ENCODE results near the gene NRXN3. TPM values are rescaled to one million over a fixed set of nuclear protein-coding genes. Genes with fewer than 3 reads are reported as not detected.

NRXN3 gene
- total RNA-seq, 1 experiment from 2014 or later, result not detected

- TF ChIP-seq EZH2 (IDR thresholded peaks at IDR 0.05; ENCODE audit: low read depth), result no peak
- TF ChIP-seq CTCF (conservative IDR thresholded peaks at IDR 0.05), result no peak
- Histone ChIP-seq H3K4me3 (no peak overlapping the region), H2AFZ (no peak overlapping the region), H3K27me3 (ENCODE audit: insufficient read depth, low read depth) (peaks cover 14% of the 10 kb centered on the region), H3K4me2 (no peak overlapping the region), H3K4me1 (replicated peaks; ENCODE audit: insufficient read depth) (no peaks in the 10 kb centered on the region), H3K36me3 (ENCODE audit: low read depth) (no peaks in the 10 kb centered on the region), H4K20me1 (ENCODE audit: insufficient read depth) (no peaks in the 10 kb centered on the region), H3K9me3 (ENCODE audit: insufficient read depth, low read depth) (no peaks in the 10 kb centered on the region), H3K9me2 (ENCODE audit: insufficient read depth) (no peaks in the 10 kb centered on the region), H3K27ac (no peak overlapping the region), H3K79me2 (ENCODE audit: low read depth) (no peaks in the 10 kb centered on the region), H3F3A (ENCODE audit: insufficient read depth, low read depth) (no peaks in the 10 kb centered on the region)
- intact Hi-C loops (cut with micrococcal nuclease; ENCODE audit: unreplicated experiment), result no loop called here
- ChIA-PET POLR2A (ENCODE audit: unreplicated experiment) (no interaction called here), CTCF (no interaction called here)
- no TSS peak for BruUV-seq (replicated peaks)
- DNase-seq, result no peak
These were observed 594.5 kb downstream of the NRXN3 start for GRCh38 chr14:78764645-78765044.

GRCh38 chr14:78767436-78767835 lies 597.3 kb downstream of the NRXN3 start:
- no peaks in the 10 kb centered on the region for H3K9me3 ChIP-seq (ENCODE audit: insufficient read depth, low read depth)
- no peak for TF ChIP-seq EZH2 (IDR thresholded peaks at IDR 0.05; ENCODE audit: low read depth)
- TF ChIP-seq CTCF (conservative IDR thresholded peaks at IDR 0.05), result no peak
- ChIA-PET POLR2A (ENCODE audit: unreplicated experiment) (no interaction called here), CTCF (no interaction called here)
- no peaks in the 10 kb centered on the region for H3K79me2 ChIP-seq (ENCODE audit: low read depth)
- no peak for DNase-seq
- no TSS peak for BruUV-seq (replicated peaks)
- H3K4me3 ChIP-seq, result no peak overlapping the region
- H3K9me2 ChIP-seq (ENCODE audit: insufficient read depth), result no peaks in the 10 kb centered on the region
- no peaks in the 10 kb centered on the region for H3K4me1 ChIP-seq (replicated peaks; ENCODE audit: insufficient read depth)
- intact Hi-C loops (cut with micrococcal nuclease; ENCODE audit: unreplicated experiment), result no loop called here
- no peaks in the 10 kb centered on the region for H3K36me3 ChIP-seq (ENCODE audit: low read depth)
- H3K4me2 ChIP-seq, result no peak overlapping the region
- H2AFZ ChIP-seq, result no peak overlapping the region
- H3K27me3 ChIP-seq (ENCODE audit: insufficient read depth, low read depth), result no peaks in the 10 kb centered on the region; the same call in 1 of the 2 replicates
- H4K20me1 ChIP-seq (ENCODE audit: insufficient read depth), result no peaks in the 10 kb centered on the region
- no peaks in the 10 kb centered on the region for H3F3A ChIP-seq (ENCODE audit: insufficient read depth, low read depth)
- no peak overlapping the region for H3K27ac ChIP-seq

GRCh38 chr14:78782551-78782950 lies 612.4 kb downstream of the NRXN3 start:
- H3K27ac ChIP-seq, result no peak overlapping the region
- H3K27me3 ChIP-seq (ENCODE audit: insufficient read depth, low read depth), result no peaks in the 10 kb centered on the region; the same call in 1 of the 2 replicates
- H2AFZ ChIP-seq, result no peak overlapping the region
- BruUV-seq (replicated peaks), result no TSS peak
- intact Hi-C loops (cut with micrococcal nuclease; ENCODE audit: unreplicated experiment), result no loop called here
- CTCF ChIA-PET, result no interaction called here
- no peaks in the 10 kb centered on the region for H3K79me2 ChIP-seq (ENCODE audit: low read depth)
- no peak overlapping the region for H3K4me2 ChIP-seq
- H3K36me3 ChIP-seq (ENCODE audit: low read depth), result no peaks in the 10 kb centered on the region
- no peaks in the 10 kb centered on the region for H3K9me3 ChIP-seq (ENCODE audit: insufficient read depth, low read depth)
- H4K20me1 ChIP-seq (ENCODE audit: insufficient read depth), result no peaks in the 10 kb centered on the region
- H3F3A ChIP-seq (ENCODE audit: insufficient read depth, low read depth), result no peaks in the 10 kb centered on the region
- DNase-seq, result no peak
- H3K9me2 ChIP-seq (ENCODE audit: insufficient read depth), result no peaks in the 10 kb centered on the region; the same call in 1 of the 2 replicates
- no peak overlapping the region for H3K4me3 ChIP-seq
- no peak for TF ChIP-seq EZH2 (IDR thresholded peaks at IDR 0.05; ENCODE audit: low read depth)
- no peak for TF ChIP-seq CTCF (conservative IDR thresholded peaks at IDR 0.05)
- H3K4me1 ChIP-seq (replicated peaks; ENCODE audit: insufficient read depth), result no peaks in the 10 kb centered on the region
- POLR2A ChIA-PET (ENCODE audit: unreplicated experiment), result no interaction called here

Data from PC-9 (cell line).